Cardiac septum (tissue), 1 donor: ENCODE results near the gene ENTPD1. TPM values are rescaled to one million over a fixed set of nuclear protein-coding genes. Genes with fewer than 3 reads are reported as not detected.
"Not testable (repeated sequence)": the region's sequence is repeated elsewhere in the genome, so short reads cannot be mapped to it uniquely, and the experiment has no call there.

ENCODE experiments used
- DNase-seq: peaks from one replicate; pipeline ENCODE4 v3.0.0-alpha.2; 2020; ENCODE audit warnings: low spot score
- intact Hi-C: fragments of 100-400 bp; cut with DNase I; formaldehyde crosslinking; loops from one replicate; pipeline ENCODE4 v1.14.0; 2022
- total RNA-seq: library from RNA; stranded (reverse); fragmentation: NEBNext Ultra II Directional; extraction: Animal tissue kit (Norgen Biotek cat#: 25700); gene quantifications from one replicate; pipeline ENCODE4 v1.2.1, GENCODE V29; 2021
- donor health status: DM: no; HTN: no; CAD: no.

ENTPD1 gene
- total RNA-seq, 1 donor from 2014 or later = 14.7 TPM

- DNase-seq = no peak
- intact Hi-C loops = loop anchor here (5.0 kb wide), 2 partner anchors 34 to 49 kb away; partner anchors contain the start of gene ENTPD1
Observed at GRCh38 chr10:95791425-95791979, 35.5 kb downstream of the ENTPD1 start.

GRCh38 chr10:95792211-95792780 lies 36.3 kb downstream of the ENTPD1 start:
- intact Hi-C loops = loop anchor here (2.0 to 5.0 kb wide), 3 partner anchors 23 to 50 kb away; partner anchors contain the start of gene ENTPD1
- DNase-seq = no peak

GRCh38 chr10:95792874-95793285 lies 36.9 kb downstream of the ENTPD1 start:
- intact Hi-C loops = loop anchor here (2.0 to 5.0 kb wide), 3 partner anchors 22 to 51 kb away; partner anchors contain the start of gene ENTPD1
- no peak for DNase-seq

DNA sequence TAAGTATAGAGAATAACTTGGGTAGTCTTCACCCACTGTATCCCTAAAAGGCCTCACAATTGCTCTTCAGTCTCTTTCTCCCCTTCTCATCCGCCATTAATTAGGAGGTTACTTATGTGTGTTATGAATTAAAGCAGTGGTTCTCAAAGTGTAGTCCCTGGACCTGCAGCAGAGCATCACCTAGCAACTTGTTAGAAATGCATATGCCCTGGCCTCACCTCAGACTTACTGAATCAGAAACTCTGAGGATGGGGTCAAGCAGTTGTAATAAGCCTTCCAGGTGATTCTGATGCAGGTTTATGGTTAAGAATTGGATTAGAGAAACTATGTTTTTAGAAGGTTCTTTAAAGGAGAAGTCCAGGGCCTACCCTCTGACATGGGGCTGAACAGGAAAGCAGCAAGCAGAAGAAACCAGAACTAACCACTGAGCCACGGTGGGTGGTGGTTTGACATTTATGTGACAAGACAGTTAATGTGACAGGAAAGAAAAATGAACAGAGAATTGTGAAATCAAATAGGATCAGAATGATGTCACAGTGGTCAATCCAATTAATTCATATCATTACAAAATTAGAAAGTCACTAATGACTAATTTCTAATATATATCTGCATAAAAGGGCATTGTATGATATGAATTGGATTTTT lies 37.6 kb downstream of the ENTPD1 start:
- intact Hi-C loops = loop anchor here (2.0 to 5.0 kb wide), 3 partner anchors 21 to 51 kb away; partner anchors contain the start of gene ENTPD1
- no peak for DNase-seq

- intact Hi-C loops = loop anchor here (5.0 kb wide), 2 partner anchors 37 to 52 kb away; partner anchors contain the start of gene ENTPD1
- no peak for DNase-seq
Observed at GRCh38 chr10:95794195-95794594, 38.2 kb downstream of the ENTPD1 start.

- intact Hi-C loops = no loop called here
- no peak for DNase-seq
Observed at GRCh38 chr10:95795602-95796001, 39.6 kb downstream of the ENTPD1 start.

- intact Hi-C loops = no loop called here
- no peak for DNase-seq
Observed at GRCh38 chr10:95796504-95796903, 40.5 kb downstream of the ENTPD1 start.

DNA sequence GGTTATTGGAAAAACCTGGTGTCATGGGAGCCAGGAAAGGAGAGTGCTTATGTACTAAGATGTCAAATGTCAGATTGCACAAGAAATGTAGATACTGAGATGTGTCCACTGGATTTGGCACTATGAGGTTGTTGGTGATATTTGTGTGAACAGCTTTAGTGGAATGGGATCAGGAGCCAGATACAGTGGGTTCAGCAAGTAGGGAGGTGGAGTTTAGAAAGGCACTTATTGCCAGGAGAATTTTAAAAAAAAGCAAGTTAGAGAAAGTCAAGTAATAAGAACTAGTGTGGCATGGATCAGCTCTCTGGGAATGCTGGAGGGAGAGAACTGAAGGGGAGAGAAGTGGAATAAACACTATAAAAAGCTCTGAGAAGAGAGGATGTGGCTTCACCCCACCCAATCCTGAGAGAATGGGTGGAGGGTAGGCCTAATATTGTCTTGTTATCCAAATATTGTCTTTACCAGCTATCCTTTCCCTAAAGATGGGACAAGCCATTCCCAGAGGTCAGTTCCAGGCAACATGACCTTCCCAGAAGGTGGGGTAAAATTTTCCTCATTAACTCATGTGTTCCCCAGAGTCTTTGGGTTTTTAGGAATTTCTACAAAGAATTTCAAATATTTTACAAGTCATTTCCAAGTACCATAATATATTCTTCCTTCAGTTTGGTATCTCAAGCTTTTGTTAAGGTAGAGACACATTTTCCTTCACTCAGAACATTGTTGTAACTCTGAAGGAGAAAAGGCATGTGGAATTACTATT lies 42.3 kb downstream of the ENTPD1 start:
- intact Hi-C loops = no loop called here

DNA sequence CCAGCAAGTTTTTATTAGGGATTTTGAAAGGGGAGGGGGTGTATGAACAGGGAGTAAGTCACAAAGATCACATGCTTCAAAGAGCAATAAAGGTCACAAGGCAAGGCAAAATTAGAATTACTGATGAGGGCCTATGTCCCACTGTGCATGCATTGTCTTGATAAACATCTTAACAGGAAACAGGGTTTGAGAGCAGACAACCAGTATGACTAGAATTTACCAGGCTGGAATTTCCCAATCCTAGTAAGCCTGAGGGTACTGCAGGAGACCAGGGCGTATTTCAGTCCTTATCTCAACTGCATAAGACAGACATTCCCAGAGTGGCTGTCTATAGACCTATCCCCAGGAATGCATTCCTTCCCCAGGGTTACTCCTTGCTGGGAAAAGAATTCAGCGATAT lies 44.3 kb downstream of the ENTPD1 start:
- intact Hi-C loops, DNase-seq: not testable (repeated sequence)

More for the DNA sequence above, 42.3 kb downstream of the ENTPD1 start:
- DNase-seq = no peak

DNA sequence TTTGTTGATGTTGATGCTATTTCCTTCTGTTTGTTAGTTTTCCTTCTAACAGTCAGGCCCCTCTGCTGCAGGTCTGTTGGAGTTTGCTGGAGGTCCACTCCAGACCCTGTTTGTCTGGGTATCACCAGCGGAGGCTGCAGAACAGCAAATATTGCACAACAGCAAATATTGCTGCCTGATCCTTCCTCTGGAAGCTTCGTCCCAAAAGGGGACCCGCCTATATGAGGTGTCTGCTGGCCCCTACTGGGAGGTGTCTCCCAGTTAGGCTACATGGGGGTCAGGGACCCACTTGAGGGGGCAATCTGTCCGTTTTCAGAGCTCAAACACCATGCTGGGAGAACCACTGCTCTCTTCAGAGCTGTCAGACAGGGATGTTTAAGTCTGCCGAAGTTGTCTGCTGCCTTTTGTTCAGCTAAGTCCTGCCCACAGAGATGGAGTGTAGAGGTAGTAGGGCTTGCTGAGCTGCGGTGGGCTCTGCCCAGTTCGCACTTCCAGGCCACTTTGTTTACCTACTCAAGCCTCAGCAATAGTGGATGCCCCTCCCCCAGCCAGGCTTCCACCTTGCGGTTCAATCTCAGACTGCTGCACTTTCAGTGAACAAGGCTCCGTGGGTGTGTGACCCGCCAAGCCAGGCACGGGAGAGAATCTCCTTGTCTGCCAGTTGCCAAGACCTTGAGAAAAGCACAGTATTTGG lies 50.9 kb downstream of the ENTPD1 start:
- intact Hi-C loops, DNase-seq: not testable (repeated sequence)

DNA sequence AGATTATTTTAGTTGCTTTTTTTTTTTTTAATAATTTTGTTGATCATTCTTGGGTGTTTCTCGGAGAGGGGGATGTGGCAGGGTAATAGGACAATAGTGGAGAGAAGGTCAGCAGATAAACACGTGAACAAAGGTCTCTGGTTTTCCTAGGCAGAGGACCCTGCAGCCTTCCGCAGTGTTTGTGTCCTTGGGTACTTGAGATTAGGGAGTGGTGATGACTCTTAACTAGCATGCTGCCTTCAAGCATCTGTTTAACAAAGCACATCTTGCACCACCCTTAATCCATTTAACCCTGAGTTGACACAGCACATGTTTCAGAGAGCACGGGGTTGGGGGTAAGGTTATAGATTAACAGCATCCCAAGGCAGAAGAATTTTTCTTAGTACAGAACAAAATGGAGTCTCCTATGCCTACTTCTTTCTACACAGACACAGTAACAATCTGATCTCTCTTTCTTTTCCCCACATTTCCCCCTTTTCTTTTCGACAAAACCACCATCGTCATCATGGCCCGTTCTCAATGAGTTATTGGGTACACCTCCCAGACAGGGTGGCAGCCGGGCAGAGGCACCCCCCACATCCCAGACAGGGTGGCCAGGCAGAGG lies 52.8 kb downstream of the ENTPD1 start:
- DNase-seq, intact Hi-C loops: not testable (repeated sequence)

DNA sequence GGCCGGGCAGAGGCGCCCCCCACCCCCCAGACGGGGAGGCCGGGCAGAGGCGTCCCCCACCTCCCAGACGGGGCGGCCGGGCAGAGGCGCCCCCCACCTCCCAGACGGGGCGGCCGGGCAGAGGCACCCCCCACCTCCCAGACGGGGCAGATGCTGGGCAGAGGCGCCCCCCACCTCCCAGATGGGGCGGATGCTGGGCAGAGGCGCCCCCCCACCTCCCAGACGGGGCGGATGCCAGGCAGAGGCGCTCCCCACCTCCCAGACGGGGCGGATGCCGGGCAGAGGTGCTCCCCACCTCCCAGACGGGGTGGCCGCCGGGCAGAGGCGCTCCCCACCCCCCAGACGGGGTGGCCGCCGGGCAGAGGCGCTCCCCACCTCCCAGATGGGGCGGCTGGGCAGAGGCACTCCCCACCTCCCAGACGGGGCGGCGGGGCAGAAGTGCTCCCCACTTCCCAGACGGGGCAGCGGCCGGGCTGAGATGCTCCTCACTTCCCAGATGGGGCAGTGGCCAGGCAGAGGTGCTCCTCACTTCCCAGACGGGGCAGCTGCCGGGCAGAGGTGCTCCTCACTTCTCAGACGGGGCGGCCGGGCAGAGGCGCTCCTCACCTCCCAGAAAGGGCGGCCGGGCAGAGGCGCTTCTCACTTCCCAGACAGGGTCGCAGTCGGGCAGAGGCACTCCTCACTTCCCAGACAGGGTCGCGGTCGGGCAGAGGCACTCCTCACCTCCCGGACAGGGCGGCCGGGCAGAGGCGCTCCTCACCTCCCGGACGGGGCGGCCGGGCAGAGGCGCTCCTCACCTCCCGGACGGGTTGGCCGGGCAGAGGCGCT lies 53.6 kb downstream of the ENTPD1 start:
- DNase-seq = no peak
- intact Hi-C loops = loop anchor here (10.0 kb wide), 1 partner anchor 55 kb away; the partner anchor contains the start of gene ENTPD1

- no peak for DNase-seq
- intact Hi-C loops = loop anchor here (10.0 kb wide), 1 partner anchor 56 kb away; the partner anchor contains the start of gene ENTPD1
Observed at GRCh38 chr10:95810198-95810976, 54.4 kb downstream of the ENTPD1 start.

- intact Hi-C loops = loop anchor here (10.0 kb wide), 1 partner anchor 58 kb away; the partner anchor contains the start of gene ENTPD1
- no peak for DNase-seq
Observed at GRCh38 chr10:95813054-95813685, 57.2 kb downstream of the ENTPD1 start.

DNA sequence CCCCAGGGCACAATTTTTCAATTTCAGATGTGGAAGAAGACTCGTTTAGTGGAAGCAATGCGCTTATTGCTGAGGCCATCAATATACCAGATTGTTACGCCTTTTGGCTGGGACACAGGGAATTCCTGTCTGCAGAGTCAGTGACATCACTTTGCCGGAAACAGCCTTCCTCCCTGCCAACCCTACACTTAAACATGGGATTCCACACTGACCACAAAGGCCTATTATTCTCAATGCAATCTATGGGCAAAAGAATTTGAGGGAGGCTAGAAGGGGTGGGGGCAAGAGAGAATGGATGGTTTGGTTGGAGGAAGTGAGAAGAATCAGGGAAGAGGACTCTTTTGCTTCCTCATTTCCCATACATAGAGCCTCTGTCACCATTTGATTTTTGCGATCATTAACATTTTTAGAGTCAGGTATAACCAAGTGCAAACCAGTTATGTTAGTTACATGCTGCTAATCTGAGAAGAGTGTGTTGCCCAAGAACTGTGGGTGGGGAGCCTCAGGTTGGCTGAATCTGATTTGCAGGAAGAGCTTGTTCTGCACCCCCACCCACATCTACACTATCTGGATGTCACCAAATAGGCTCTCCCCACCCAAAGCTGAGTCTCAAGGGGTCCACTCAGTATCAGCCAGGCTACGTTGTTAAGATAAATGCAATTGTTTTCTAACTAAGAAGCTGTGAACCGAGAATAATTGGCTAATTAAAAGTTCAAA lies 58.2 kb downstream of the ENTPD1 start:
- no peak for DNase-seq
- intact Hi-C loops = loop anchor here (2.0 to 10.0 kb wide), 2 partner anchors 21 to 59 kb away; partner anchors contain the start of gene ENTPD1

DNA sequence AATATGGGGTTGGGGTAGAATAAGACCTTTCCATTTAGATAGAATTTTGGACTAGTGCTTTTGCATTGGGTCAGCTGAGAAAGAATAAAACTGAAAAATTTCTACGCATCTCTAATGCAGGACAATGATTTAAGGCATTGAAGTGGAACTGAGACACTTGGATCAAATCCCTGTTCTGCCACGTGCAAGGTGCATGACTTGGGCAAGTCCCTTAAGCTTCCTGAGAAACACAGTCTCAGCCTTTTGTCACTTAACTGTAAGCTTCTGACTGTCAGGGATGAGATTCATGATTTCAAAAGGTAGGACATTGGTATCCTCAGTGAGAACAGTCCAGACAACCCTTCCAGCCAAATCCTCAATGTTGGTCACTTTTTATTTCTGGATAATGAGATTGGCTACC lies 59.2 kb downstream of the ENTPD1 start:
- DNase-seq = no peak
- intact Hi-C loops = loop anchor here (2.0 to 10.0 kb wide), 2 partner anchors 22 to 60 kb away; partner anchors contain the start of gene ENTPD1
